H1 (cell line): ENCODE measurements around the gene METRN. TPM values are rescaled to one million over a fixed set of nuclear protein-coding genes. Genes with fewer than 3 reads are reported as not detected.
A peak's percentile ranks its signal among the peaks of the same experiment; 100 is the strongest.

Experiments used
- ATF3 ChIP-seq: IDR thresholded peaks from 2 replicates; pipeline ENCODE4 v1.6.1; 2011; ENCODE audit warnings: low read depth, mild to moderate bottlenecking, low read length; ENCODE audit not compliant: insufficient read depth
- CBX5 ChIP-seq: fragments of 300-800, 300-1000 bp; sonication (generic); IDR thresholded peaks from 2 replicates; pipeline ENCODE4 v1.7.1; 2016; ENCODE audit warnings: antibody characterized with exemption, low read length, low read depth
- CBX8 ChIP-seq: fragments of 300-800, 300-1000 bp; sonication (generic); IDR thresholded peaks from 2 replicates; pipeline ENCODE4 v1.7.1; 2016; ENCODE audit warnings: low read depth, low read length, borderline replicate concordance
- CREB1 ChIP-seq: IDR thresholded peaks from 2 replicates; pipeline ENCODE4 v1.6.1; 2012; ENCODE audit warnings: inconsistent platforms
- CTCF ChIP-seq, 3 experiments: IDR thresholded peaks; 1 replicate in 2 of 3; 2 replicates in 1 of 3; pipeline versions ENCODE4 v1.5.1 to v1.6.1; 2011; ENCODE audit warnings: low read length in 3 of 3, mild to moderate bottlenecking in 3 of 3, inconsistent platforms in 2 of 3, low read depth in 1 of 3, moderate library complexity in 1 of 3; ENCODE audit not compliant: insufficient read depth in 1 of 3; ENCODE audit errors: control extremely low read depth in 1 of 3
- EGR1 ChIP-seq: IDR thresholded peaks from 2 replicates; pipeline ENCODE4 v1.6.1; 2011; ENCODE audit warnings: low read depth, low read length, borderline replicate concordance
- KDM5A ChIP-seq: fragments of 200-600 bp; IDR thresholded peaks from 2 replicates; pipeline ENCODE4 v1.7.1; 2012; ENCODE audit warnings: mild to moderate bottlenecking, low read length, inconsistent platforms, mixed read lengths
- MAFK ChIP-seq: IDR thresholded peaks from 2 replicates; pipeline ENCODE4 v1.6.1; 2012; ENCODE audit warnings: low read depth, mild to moderate bottlenecking, improper control_type of control experiment, low read length
- POLR2A ChIP-seq, 2 experiments: IDR thresholded peaks; 1 replicate in 1 of 2; 2 replicates in 1 of 2; pipeline ENCODE4 v1.6.1; 2011; ENCODE audit warnings: low read depth in 2 of 2, low read length in 2 of 2, mild to moderate bottlenecking in 2 of 2; ENCODE audit errors: control extremely low read depth in 1 of 2
- RNF2 ChIP-seq: fragments of 200-900, 300-1000 bp; sonication (generic); IDR thresholded peaks from 2 replicates; pipeline ENCODE4 v1.7.1; 2016; ENCODE audit warnings: borderline replicate concordance, low read depth, mild to moderate bottlenecking, antibody characterized with exemption, low read length; ENCODE audit not compliant: poor library complexity, severe bottlenecking; ENCODE audit errors: missing control alignments
- SIRT6 ChIP-seq: IDR thresholded peaks from one replicate; pipeline ENCODE4 v1.7.1; 2012; ENCODE audit warnings: low read length, inconsistent platforms
- SIX5 ChIP-seq: IDR thresholded peaks from 2 replicates; pipeline ENCODE4 v1.6.1; 2011; ENCODE audit warnings: mild to moderate bottlenecking, low read depth, low read length
- SP2 ChIP-seq: IDR thresholded peaks from 2 replicates; pipeline ENCODE4 v1.6.1; 2012; ENCODE audit warnings: mild to moderate bottlenecking, low read length, inconsistent platforms
- SP4 ChIP-seq: IDR thresholded peaks from 2 replicates; pipeline ENCODE4 v1.6.1; 2012; ENCODE audit warnings: low read length, inconsistent platforms
- polyA plus RNA-seq, 7 experiments: library from polyadenylated mRNA; depleted of rRNA in 3 of 7; stranded (reverse) in 5 of 7; unstranded in 2 of 7; fragments of >200 nt in 5 of 7; fragments of 200-250 nt in 2 of 7; gene quantifications; 1 replicate in 5 of 7; 2 replicates in 1 of 7; 4 replicates in 1 of 7; pipeline versions ENCODE4 v1.2.1 to v1.2.3, GENCODE V29; 2011 to 2013; ENCODE audit warnings: missing spikeins in 2 of 7, mixed read lengths in 2 of 7
- total RNA-seq: library from RNA; stranded (reverse); fragmentation: NEBNext Ultra II Directional; extraction: Animal tissue kit (Norgen Biotek cat#: 25700); gene quantifications from 2 replicates; pipeline ENCODE4 v1.2.1, GENCODE V29; 2021

Gene METRN
- total and polyA plus RNA-seq, 2 of the 8 experiments (the other 6 are each of a cell fraction or from before 2014, with no cell fraction given): 18.7 to 25.8 TPM

- TF ChIP-seq ATF3 (no peak), RNF2 (no peak), SP4 (no peak), KDM5A (no peak), CTCF (IDR thresholded peaks at IDR 0.05; ENCODE audit: control extremely low read depth in 1 of 3, insufficient read depth in 1 of 3, low read depth in 1 of 3, low read length in 3 of 3) (no peak), CBX5 (no peak), POLR2A (IDR thresholded peaks at IDR 0.05; ENCODE audit: control extremely low read depth in 1 of 2, low read depth in 2 of 2, low read length in 2 of 2) (0 out of 3 replicates have a peak, but pooled peaks of 1 of the 2 experiments have one; percentile 15), CREB1 (no peak), EGR1 (no peak), SIRT6 (no peak), SIX5 (no peak), MAFK (no peak), CBX8 (no peak), SP2 (no peak)
- TF ChIP-seq, all 59 proteins: peak for 7
These were observed 13.4 kb downstream of the METRN start (continued) for GRCh38 chr16:728131-728889.
